GDM1 (cell line): ENCODE measurements around the gene PSPN.

Experiments used
- DNase-seq: peaks from one replicate; lab custom pipeline; 2025; lab: John Stamatoyannopoulos, UW

PSPN gene

GRCh38 chr19:6325614-6326013, 50.1 kb downstream of the PSPN start:
- no peak for DNase-seq
